Breast epithelium (tissue), 4 donors: ENCODE data around the gene BID. TPM values are rescaled to one million over a fixed set of nuclear protein-coding genes. Genes with fewer than 3 reads are reported as not detected.
A peak's percentile ranks its signal among the peaks of the same experiment; 100 is the strongest.

ENCODE experiments used
- DNase-seq, 2 donors: peaks; one replicate each; pipeline ENCODE4 v3.0.0-alpha.2; 2019; ENCODE audit warnings: low spot score in 2 of 2
- H3K27ac ChIP-seq, 2 donors: fragments of 200-600 bp; sonication (generic) in 1 of 2; one replicate each; pipeline ENCODE4 v1.5.1; 2016 to 2019; ENCODE audit warnings: mild to moderate bottlenecking in 1 of 2
- H3K27me3 ChIP-seq, 2 donors: fragments of 200-600 bp; sonication (generic) in 1 of 2; one replicate each; pipeline versions ENCODE4 v1.5.1 to v1.6.0; 2017 to 2019; ENCODE audit warnings: control low read depth in 1 of 2, mild to moderate bottlenecking in 1 of 2
- H3K36me3 ChIP-seq: fragments of 200-600 bp; one replicate; pipeline ENCODE4 v1.5.1; 2019
- H3K4me1 ChIP-seq, 2 donors: fragments of 200-600 bp; sonication (generic); one replicate each; pipeline ENCODE4 v1.5.1; 2016 to 2019; ENCODE audit warnings: control low read depth in 1 of 2
- H3K4me3 ChIP-seq, 3 donors: fragments of 200-600 bp; sonication (generic); 1 replicate in 2 of 3; 2 replicates in 1 of 3; pipeline ENCODE4 v1.5.1; 2016 to 2019; ENCODE audit warnings: mild to moderate bottlenecking in 3 of 3, moderate library complexity in 2 of 3
- H3K9me3 ChIP-seq, 2 donors: fragments of 200-600 bp; sonication (generic) in 1 of 2; one replicate each; pipeline ENCODE4 v1.5.1; 2016 to 2019; ENCODE audit warnings: control low read depth in 1 of 2
- POLR2A ChIP-seq: fragments of 450-650 bp; IDR thresholded peaks from one replicate; pipeline ENCODE4 v1.6.1; 2016; ENCODE audit warnings: antibody characterized with exemption, mild to moderate bottlenecking, moderate library complexity
- POLR2AphosphoS5 ChIP-seq, 3 donors: sonication (generic); formaldehyde crosslinking; IDR thresholded peaks; one replicate each; pipeline ENCODE4 v1.6.1; 2017; ENCODE audit warnings: antibody characterized with exemption in 3 of 3
- intact Hi-C: fragments of 100-400 bp; cut with DNase I; formaldehyde crosslinking; loops from one replicate; pipeline ENCODE4 v1.15.1; 2023; ENCODE audit warnings: low total_unique reads
- total RNA-seq, 3 donors: library from RNA; depleted of rRNA; stranded (reverse); fragments of >200 nt; gene quantifications; one replicate each; pipeline ENCODE4 v1.1.0, GENCODE V29; 2016
- TF ChIP-seq, protein P1 (sequence below), 3 donors: fragments of 450-650 bp; IDR thresholded peaks; one replicate each; pipeline ENCODE4 v1.5.1; 2016 to 2017; ENCODE audit warnings: antibody characterized with exemption in 3 of 3, mild to moderate bottlenecking in 3 of 3, moderate library complexity in 3 of 3

The BID gene
- total RNA-seq: 10 to 100 TPM; 25.9 to 35.7 (median 29.0) TPM

DNA sequence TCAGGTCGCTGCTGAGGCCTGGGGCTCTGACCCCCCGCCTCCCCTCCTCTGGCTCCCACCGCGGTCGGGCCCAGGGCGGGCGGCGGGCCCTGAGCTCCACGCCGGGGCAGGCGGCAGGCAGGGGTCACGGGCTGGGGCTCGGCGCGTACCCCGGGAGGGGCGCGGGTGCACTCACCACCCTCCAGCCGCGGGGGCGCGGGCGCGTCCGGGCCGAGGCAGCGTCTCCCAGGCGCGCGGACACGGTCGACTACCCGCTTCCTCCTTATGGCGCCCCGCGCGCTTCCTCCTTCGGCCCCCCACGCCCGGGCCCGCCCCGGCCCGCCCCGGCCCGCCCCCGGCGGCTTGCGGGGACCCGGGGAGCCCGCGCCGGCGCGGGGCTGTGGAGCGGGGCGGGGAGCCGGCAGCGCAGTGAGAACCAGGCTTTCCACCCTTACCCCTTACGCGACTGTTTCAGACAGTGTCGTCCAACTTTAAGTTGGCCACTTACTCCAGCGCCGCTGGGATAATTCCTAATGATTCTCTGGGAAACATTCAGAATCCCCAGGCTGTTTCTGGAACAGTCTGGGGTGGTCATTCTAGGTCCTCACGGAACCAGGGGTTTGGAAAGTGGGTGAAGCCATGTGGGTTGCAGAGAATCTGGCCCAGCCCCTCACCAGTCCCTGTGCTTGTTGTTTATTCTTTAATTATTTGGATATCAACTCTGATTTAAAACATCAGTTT, at the start of gene BID:
TSS of gene BID (minus strand) at position 264 of the 720 bp plus-strand sequence. CDS start 24,353 bp downstream, outside the sequence.
- peak within 1 kb of the TSS; percentile 57 to 77 for H3K27ac ChIP-seq
- H3K9me3 ChIP-seq: no peaks in the 10 kb centered on the region
- no peak for DNase-seq
- H3K36me3 ChIP-seq: no peaks in the 10 kb centered on the region
- no peaks in the 10 kb centered on the region for H3K27me3 ChIP-seq
- peak within 1 kb of the TSS; percentile 55 to 93 (median 88) for H3K4me3 ChIP-seq
- intact Hi-C loops: no loop called here
- TF ChIP-seq POLR2A (no peak), POLR2AphosphoS5 (IDR thresholded peaks at IDR 0.05) (no peak)
- TF ChIP-seq, protein P1, sequence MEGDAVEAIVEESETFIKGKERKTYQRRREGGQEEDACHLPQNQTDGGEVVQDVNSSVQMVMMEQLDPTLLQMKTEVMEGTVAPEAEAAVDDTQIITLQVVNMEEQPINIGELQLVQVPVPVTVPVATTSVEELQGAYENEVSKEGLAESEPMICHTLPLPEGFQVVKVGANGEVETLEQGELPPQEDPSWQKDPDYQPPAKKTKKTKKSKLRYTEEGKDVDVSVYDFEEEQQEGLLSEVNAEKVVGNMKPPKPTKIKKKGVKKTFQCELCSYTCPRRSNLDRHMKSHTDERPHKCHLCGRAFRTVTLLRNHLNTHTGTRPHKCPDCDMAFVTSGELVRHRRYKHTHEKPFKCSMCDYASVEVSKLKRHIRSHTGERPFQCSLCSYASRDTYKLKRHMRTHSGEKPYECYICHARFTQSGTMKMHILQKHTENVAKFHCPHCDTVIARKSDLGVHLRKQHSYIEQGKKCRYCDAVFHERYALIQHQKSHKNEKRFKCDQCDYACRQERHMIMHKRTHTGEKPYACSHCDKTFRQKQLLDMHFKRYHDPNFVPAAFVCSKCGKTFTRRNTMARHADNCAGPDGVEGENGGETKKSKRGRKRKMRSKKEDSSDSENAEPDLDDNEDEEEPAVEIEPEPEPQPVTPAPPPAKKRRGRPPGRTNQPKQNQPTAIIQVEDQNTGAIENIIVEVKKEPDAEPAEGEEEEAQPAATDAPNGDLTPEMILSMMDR (IDR thresholded peaks at IDR 0.05): no peak
- peaks cover 0 to 9% of the 10 kb centered on the region in 2 donors for H3K4me1 ChIP-seq

DNA sequence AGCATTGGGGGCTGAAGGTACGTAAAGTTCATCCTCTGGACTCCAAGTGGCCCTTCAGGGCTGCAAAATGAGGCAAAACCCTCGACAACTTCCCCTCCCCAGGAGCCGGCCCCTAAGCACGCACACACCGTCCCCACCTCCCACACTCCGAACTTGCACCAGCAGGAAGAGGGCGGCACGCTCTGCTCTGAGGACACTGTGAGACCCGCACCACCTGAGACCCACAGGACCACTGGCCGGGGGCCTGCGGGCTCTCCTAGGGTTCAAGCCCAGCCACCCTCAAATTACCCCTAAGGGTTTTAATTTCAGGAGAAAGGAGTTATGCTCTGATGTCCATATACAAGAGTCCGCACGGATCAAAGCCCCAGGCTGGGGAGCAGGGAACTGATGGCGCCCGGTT, 49.7 kb upstream of the BID start:
- H3K27me3 ChIP-seq: no peaks in the 10 kb centered on the region
- no peaks in the 10 kb centered on the region for H3K9me3 ChIP-seq
- no peaks in the 10 kb centered on the region for H3K4me1 ChIP-seq
- no peaks in the 10 kb centered on the region for H3K36me3 ChIP-seq
- intact Hi-C loops: no loop called here
- no peak overlapping the region for H3K4me3 ChIP-seq
- no peak for DNase-seq
- no peak overlapping the region for H3K27ac ChIP-seq
- TF ChIP-seq, protein P1 (IDR thresholded peaks at IDR 0.05): no peak
- no peak for TF ChIP-seq POLR2A
- TF ChIP-seq POLR2AphosphoS5 (IDR thresholded peaks at IDR 0.05): no peak

DNA sequence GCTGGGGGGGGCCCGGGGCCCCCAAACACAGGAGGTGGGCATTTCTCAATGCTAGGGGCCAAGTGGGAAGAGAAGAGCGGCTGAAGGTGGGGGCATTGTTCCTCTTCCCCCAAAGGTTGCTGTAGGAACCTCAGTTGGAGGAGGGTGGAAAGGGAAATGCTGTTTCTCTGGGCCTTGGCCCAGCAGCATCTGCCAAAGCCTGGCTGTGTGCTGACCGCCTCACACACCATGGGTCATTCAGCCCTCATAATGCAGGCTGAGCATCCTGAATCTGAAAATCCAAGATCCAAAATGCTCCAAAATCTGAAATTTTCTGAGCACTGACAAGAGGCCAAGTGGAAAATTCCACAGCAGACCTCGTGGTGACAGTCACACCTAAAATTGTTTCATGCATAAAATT, 49.0 kb upstream of the BID start:
- Histone ChIP-seq H3K9me3 (no peaks in the 10 kb centered on the region), H3K4me3 (no peak overlapping the region), H3K27ac (no peak overlapping the region), H3K27me3 (no peaks in the 10 kb centered on the region), H3K36me3 (no peaks in the 10 kb centered on the region), H3K4me1 (no peaks in the 10 kb centered on the region)
- no peak for DNase-seq
- TF ChIP-seq, protein P1 (IDR thresholded peaks at IDR 0.05): no peak
- TF ChIP-seq POLR2A (no peak), POLR2AphosphoS5 (IDR thresholded peaks at IDR 0.05) (no peak)
- intact Hi-C loops: no loop called here

DNA sequence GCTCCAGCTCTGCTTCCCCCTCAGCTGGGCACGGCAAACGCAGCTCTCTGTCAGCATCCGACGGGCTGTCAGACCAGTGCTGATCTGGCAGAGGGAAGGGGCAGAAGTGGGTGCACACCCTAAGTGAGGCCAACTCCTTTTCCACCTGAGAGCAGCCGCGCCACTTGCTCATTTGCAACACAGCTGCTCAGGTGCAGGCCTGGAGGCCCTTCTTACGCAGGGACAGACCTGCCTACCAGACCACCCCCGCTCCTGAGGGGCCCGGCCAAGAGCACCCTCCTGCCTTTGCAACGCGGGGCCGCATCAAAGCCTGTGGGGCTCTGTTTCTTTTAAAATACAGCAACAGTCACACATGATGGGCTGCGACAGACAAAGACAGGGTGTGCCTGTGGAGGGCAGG, 47.8 kb upstream of the BID start:
- H3K4me3 ChIP-seq: no peak overlapping the region
- H3K4me1 ChIP-seq: no peaks in the 10 kb centered on the region
- no peaks in the 10 kb centered on the region for H3K9me3 ChIP-seq
- intact Hi-C loops: no loop called here
- TF ChIP-seq, protein P1 (IDR thresholded peaks at IDR 0.05): no peak
- no peak for TF ChIP-seq POLR2AphosphoS5 (IDR thresholded peaks at IDR 0.05)
- no peak for TF ChIP-seq POLR2A
- DNase-seq: no peak
- H3K36me3 ChIP-seq: no peaks in the 10 kb centered on the region
- no peaks in the 10 kb centered on the region for H3K27me3 ChIP-seq
- H3K27ac ChIP-seq: no peak overlapping the region

DNA sequence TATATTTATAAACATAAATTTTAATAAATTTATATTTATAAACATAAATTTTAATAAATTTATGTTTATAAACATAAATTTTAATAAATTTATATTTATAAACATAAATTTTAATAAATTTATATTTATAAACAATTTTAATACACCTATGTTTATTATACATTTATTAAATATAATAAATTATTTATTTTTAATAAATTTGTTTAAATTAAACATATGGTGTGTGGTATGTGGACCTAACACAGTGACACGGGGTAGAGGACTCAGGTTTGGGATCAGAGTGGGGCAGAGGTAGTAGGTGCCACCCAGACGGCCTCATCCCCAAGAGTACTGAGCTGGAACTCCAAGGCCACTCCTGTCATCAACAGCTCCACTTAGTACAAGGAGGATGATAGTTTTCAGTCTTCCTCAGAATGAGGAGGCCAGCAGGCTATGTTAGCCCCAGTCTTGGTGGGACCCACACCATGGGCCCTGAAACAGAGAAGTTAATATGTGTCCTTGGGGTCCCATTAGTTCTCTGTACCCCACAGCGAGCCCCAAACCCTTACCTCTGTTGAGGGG, 46.7 kb upstream of the BID start:
- H3K9me3 ChIP-seq: no peaks in the 10 kb centered on the region
- H3K36me3 ChIP-seq: no peaks in the 10 kb centered on the region
- no peaks in the 10 kb centered on the region for H3K27me3 ChIP-seq
- no peak overlapping the region for H3K27ac ChIP-seq
- H3K4me1 ChIP-seq: no peaks in the 10 kb centered on the region
- no peak for DNase-seq
- intact Hi-C loops: no loop called here
- no peak overlapping the region for H3K4me3 ChIP-seq
- TF ChIP-seq POLR2A: no peak
- TF ChIP-seq POLR2AphosphoS5 (IDR thresholded peaks at IDR 0.05): no peak
- TF ChIP-seq, protein P1 (IDR thresholded peaks at IDR 0.05): no peak
